Measurements from ENCODE around the gene SMC5. TPM values are rescaled to one million over a fixed set of nuclear protein-coding genes. Genes with fewer than 3 reads are reported as not detected.

The SMC5 gene
- total RNA-seq, 2 experiments from 2014 or later = 36.3 to 44.2 TPM

- peaks cover 9% of the 10 kb centered on the region for H3K36me3 Mint-ChIP-seq (ENCODE audit: low read depth)
- no peaks in the 10 kb centered on the region for H3K27me3 Mint-ChIP-seq
- H3K9me3 Mint-ChIP-seq = no peaks in the 10 kb centered on the region
- no peak overlapping the region for H3K27ac Mint-ChIP-seq
- POLR2A ChIA-PET = no interaction called here
- CTCF ChIA-PET = interaction anchor here (1.0 to 1.9 kb wide), 5 partner anchors 7 to 199 kb away, joined by 4 to 6 read pairs (median 6); no protein-coding TSS in a partner anchor
- H3K4me3 Mint-ChIP-seq = no peak overlapping the region
- H3K4me1 Mint-ChIP-seq = peaks cover 72% of the 10 kb centered on the region
- no peak for DNase-seq
Observed at GRCh38 chr9:70403166-70403565, 144.4 kb downstream of the SMC5 start.

- ChIA-PET POLR2A (no interaction called here), CTCF (interaction anchor here (1.0 to 1.3 kb wide), 3 partner anchors 9 to 198 kb away, joined by 4 to 6 read pairs (median 5); no protein-coding TSS in a partner anchor)
- DNase-seq = no peak
- no peaks in the 10 kb centered on the region for H3K9me3 Mint-ChIP-seq
- H3K4me3 Mint-ChIP-seq = no peak overlapping the region
- H3K27me3 Mint-ChIP-seq = no peaks in the 10 kb centered on the region
- peaks cover 73% of the 10 kb centered on the region for H3K4me1 Mint-ChIP-seq
- H3K36me3 Mint-ChIP-seq (ENCODE audit: low read depth) = peaks cover 9% of the 10 kb centered on the region
- no peak overlapping the region for H3K27ac Mint-ChIP-seq
Observed at GRCh38 chr9:70403618-70404025, 144.8 kb downstream of the SMC5 start.

- Mint-ChIP-seq H3K4me3 (no peak overlapping the region), H3K36me3 (ENCODE audit: low read depth) (peaks cover 9% of the 10 kb centered on the region), H3K4me1 (peaks cover 68% of the 10 kb centered on the region), H3K27me3 (no peaks in the 10 kb centered on the region), H3K9me3 (no peaks in the 10 kb centered on the region), H3K27ac (no peak overlapping the region)
- ChIA-PET POLR2A (no interaction called here), CTCF (interaction anchor here (1.2 kb wide), 1 partner anchor 13 kb away, joined by 5 read pairs; no protein-coding TSS in a partner anchor)
- peak; percentile 1 for DNase-seq
Observed at GRCh38 chr9:70404261-70404660, 145.5 kb downstream of the SMC5 start.

Other genes with a start within 250 kb of the SMC5 start
- not detected for gene MAMDC2, start 215.1 kb upstream of the SMC5 start, total RNA-seq
- gene KLF9, start 155.7 kb downstream of the SMC5 start, total RNA-seq = 10 to 100 TPM; 11.3 to 12.8 TPM

Measured in activated CD4-positive, alpha-beta T cell treated with anti-CD3 and anti-CD28 coated beads, Interleukin-2, amount 10 ng/mL, durations not matched to agents 7 days and 5 days (primary cell).